Activated CD8-positive, alpha-beta memory T cell treated with anti-CD3 and anti-CD28 coated beads, Interleukin-2, amount 10 ng/mL, durations not matched to agents 7 days and 5 days (primary cell): ENCODE measurements around the gene ALDH16A1. TPM values are rescaled to one million over a fixed set of nuclear protein-coding genes. Genes with fewer than 3 reads are reported as not detected.
"Not testable (repeated sequence)": the region's sequence is repeated elsewhere in the genome, so short reads cannot be mapped to it uniquely, and the experiment has no call there.

Source experiments
- ATAC-seq: fragments of 150-1000 bp; cut with Tn5 transposase; one replicate; pipeline ENCODE4 v1.10.0; 2021; ENCODE audit warnings: moderate library complexity
- CTCF ChIA-PET: fragments of 350-600 bp; sonication (Branson Sonifier 250); formaldehyde crosslinking; loops from one replicate; lab custom pipeline; 2021; ENCODE audit warnings: antibody characterized with exemption; lab: Charles Lee
- DNase-seq: peaks from one replicate; pipeline ENCODE4 v3.0.0-alpha.2; 2020
- H3K27ac Mint-ChIP-seq: one replicate; pipeline ENCODE4 v1.8.0; 2021; ENCODE audit warnings: mild to moderate bottlenecking, mixed read lengths
- H3K27me3 Mint-ChIP-seq: one replicate; pipeline ENCODE4 v1.8.0; 2021; ENCODE audit warnings: mixed read lengths
- H3K36me3 Mint-ChIP-seq: one replicate; pipeline ENCODE4 v1.8.0; 2021; ENCODE audit warnings: mild to moderate bottlenecking, mixed read lengths
- H3K4me1 Mint-ChIP-seq: one replicate; pipeline ENCODE4 v1.8.0; 2021; ENCODE audit warnings: mixed read lengths
- H3K4me3 Mint-ChIP-seq: one replicate; pipeline ENCODE4 v1.8.0; 2021; ENCODE audit warnings: mild to moderate bottlenecking, moderate library complexity, mixed read lengths
- H3K9me3 Mint-ChIP-seq: one replicate; pipeline ENCODE4 v1.8.0; 2022; ENCODE audit warnings: low read depth, mixed read lengths
- total RNA-seq, 2 experiments: library from RNA; stranded (reverse); gene quantifications; one replicate each; pipeline ENCODE4 v1.2.3, GENCODE V29; 2021

Gene ALDH16A1
- total RNA-seq, 2 experiments from 2014 or later: 37.2 to 45.2 TPM

GRCh38 chr19:49462492-49462891 lies 9.5 kb downstream of the ALDH16A1 start:
- H3K4me1 Mint-ChIP-seq: peaks cover 18% of the 10 kb centered on the region
- no peaks in the 10 kb centered on the region for H3K9me3 Mint-ChIP-seq
- no peak overlapping the region for H3K27ac Mint-ChIP-seq
- no peaks in the 10 kb centered on the region for H3K27me3 Mint-ChIP-seq
- DNase-seq: no peak
- H3K4me3 Mint-ChIP-seq: no peak overlapping the region
- CTCF ChIA-PET: no interaction called here
- H3K36me3 Mint-ChIP-seq: peaks cover 14% of the 10 kb centered on the region
- no peak for ATAC-seq

GRCh38 chr19:49463960-49464740 lies 11.1 kb downstream of the ALDH16A1 start:
- peaks cover 14% of the 10 kb centered on the region for H3K4me1 Mint-ChIP-seq
- peak overlapping the region; percentile 29 for H3K27ac Mint-ChIP-seq
- no peaks in the 10 kb centered on the region for H3K9me3 Mint-ChIP-seq
- no peak overlapping the region for H3K4me3 Mint-ChIP-seq
- H3K36me3 Mint-ChIP-seq: peaks cover 15% of the 10 kb centered on the region
- CTCF ChIA-PET: no interaction called here
- no peaks in the 10 kb centered on the region for H3K27me3 Mint-ChIP-seq
- ATAC-seq (no peak), DNase-seq (no peak)

DNA sequence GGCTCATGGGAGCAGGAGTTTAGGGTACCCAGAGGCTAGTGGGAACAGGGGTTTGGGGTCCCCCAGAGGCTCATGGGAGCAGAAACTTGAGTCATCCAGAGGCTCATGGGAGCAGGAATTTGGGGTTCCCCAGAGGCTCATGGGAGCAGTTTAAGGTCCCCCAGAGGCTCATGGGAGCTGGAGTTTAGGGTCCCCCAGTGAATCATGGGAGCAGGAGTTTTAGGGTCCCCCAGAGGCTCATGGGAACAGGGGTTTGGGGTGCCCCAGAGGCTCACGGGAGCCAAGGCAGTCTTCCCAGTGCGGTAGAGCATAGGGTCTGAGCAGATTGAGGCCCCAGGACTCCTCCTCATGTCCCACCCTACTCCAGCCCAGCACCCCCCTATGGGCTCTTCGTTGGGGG lies 12.3 kb downstream of the ALDH16A1 start:
- no peaks in the 10 kb centered on the region for H3K9me3 Mint-ChIP-seq
- peaks cover 11% of the 10 kb centered on the region for H3K36me3 Mint-ChIP-seq
- DNase-seq (no peak), ATAC-seq (no peak)
- no peak overlapping the region for H3K4me3 Mint-ChIP-seq
- CTCF ChIA-PET: interaction anchor here (1.4 kb wide), 1 partner anchor 11 kb away, joined by 3 read pairs; no protein-coding TSS in a partner anchor
- peak overlapping the region; percentile 19 for H3K27ac Mint-ChIP-seq
- H3K4me1 Mint-ChIP-seq: peaks cover 23% of the 10 kb centered on the region
- H3K27me3 Mint-ChIP-seq: no peaks in the 10 kb centered on the region

DNA sequence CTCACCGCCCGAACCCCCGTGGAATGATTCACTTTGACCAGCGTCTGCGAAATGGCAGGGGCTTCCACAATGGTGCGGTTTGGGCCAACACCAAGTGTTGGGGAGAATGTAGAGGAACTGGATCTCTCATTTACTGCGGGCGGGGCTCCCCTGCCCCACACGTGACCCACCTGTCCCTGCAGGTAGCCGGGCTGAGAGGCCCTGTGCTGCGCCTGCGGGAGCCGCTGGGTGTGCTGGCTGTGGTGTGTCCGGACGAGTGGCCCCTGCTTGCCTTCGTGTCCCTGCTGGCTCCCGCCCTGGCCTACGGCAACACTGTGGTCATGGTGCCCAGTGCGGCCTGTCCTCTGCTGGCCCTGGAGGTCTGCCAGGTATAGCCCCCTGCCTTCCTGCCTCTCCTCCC lies 15.2 kb downstream of the ALDH16A1 start:
- Mint-ChIP-seq H3K27ac (peak overlapping the region; percentile 99), H3K4me3 (peak overlapping the region; percentile 69), H3K4me1 (peaks cover 46% of the 10 kb centered on the region), H3K27me3 (no peaks in the 10 kb centered on the region), H3K9me3 (no peaks in the 10 kb centered on the region), H3K36me3 (peaks cover 9% of the 10 kb centered on the region)
- CTCF ChIA-PET: interaction anchor here (7.4 kb wide), 1 partner anchor 14 kb away, joined by 185 read pairs; the partner anchor contains the start of genes ALDH16A1 and PIH1D1
- no peak for DNase-seq
- ATAC-seq: no peak

GRCh38 chr19:49468746-49469447 lies 15.9 kb downstream of the ALDH16A1 start:
- peaks cover 52% of the 10 kb centered on the region for H3K4me1 Mint-ChIP-seq
- peak; percentile 78 for ATAC-seq

GRCh38 chr19:49469828-49470614 lies 17.0 kb downstream of the ALDH16A1 start:
- H3K36me3 Mint-ChIP-seq: peaks cover 4% of the 10 kb centered on the region
- CTCF ChIA-PET: interaction anchor here (0.6 to 7.4 kb wide), 37 partner anchors 16 to 245 kb away, joined by 3 to 185 read pairs (median 5); partner anchors contain the start of genes ALDH16A1, CD37, GFY and KASH5
- peaks cover 51% of the 10 kb centered on the region for H3K4me1 Mint-ChIP-seq
- no peaks in the 10 kb centered on the region for H3K27me3 Mint-ChIP-seq
- peak; percentile 65 for ATAC-seq
- DNase-seq: peak; percentile 97
- no peaks in the 10 kb centered on the region for H3K9me3 Mint-ChIP-seq
- H3K4me3 Mint-ChIP-seq: peak overlapping the region; percentile 55
- peak overlapping the region; percentile 99 for H3K27ac Mint-ChIP-seq

More at GRCh38 chr19:49468746-49469447, 15.9 kb downstream of the ALDH16A1 start:
- peaks cover 9% of the 10 kb centered on the region for H3K36me3 Mint-ChIP-seq
- CTCF ChIA-PET: interaction anchor here (0.7 to 7.4 kb wide), 17 partner anchors 15 to 203 kb away, joined by 3 to 185 read pairs (median 5); partner anchors contain the start of genes ALDH16A1, CD37, KASH5 and PIH1D1
- peak; percentile 98 for DNase-seq
- no peaks in the 10 kb centered on the region for H3K27me3 Mint-ChIP-seq
- H3K9me3 Mint-ChIP-seq: no peaks in the 10 kb centered on the region
- H3K27ac Mint-ChIP-seq: peak overlapping the region; percentile 99
- peak overlapping the region; percentile 69 for H3K4me3 Mint-ChIP-seq

DNA sequence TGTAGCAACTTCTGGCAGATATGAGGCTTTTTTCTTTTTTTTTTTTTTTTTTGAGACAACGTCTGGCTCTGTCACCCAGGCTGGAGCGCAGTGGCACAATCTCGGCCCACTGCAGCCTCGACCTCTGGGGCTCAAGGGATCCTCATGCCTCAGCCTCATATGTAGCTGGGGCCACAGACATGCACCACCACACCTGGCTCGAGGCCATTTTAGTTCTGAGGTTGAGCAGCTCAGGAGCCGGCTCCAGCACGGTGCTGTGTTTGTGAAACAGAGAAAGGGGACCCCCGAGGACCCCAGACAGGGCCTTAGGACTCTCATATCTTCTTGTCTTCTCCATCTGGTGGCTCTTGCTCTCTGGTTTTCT lies 17.6 kb downstream of the ALDH16A1 start:
- Mint-ChIP-seq H3K36me3 (peaks cover 7% of the 10 kb centered on the region), H3K9me3 (no peaks in the 10 kb centered on the region), H3K4me3 (no peak overlapping the region), H3K27ac (peak overlapping the region; percentile 99), H3K4me1 (peaks cover 53% of the 10 kb centered on the region), H3K27me3 (no peaks in the 10 kb centered on the region)
- ATAC-seq (no peak), DNase-seq (peak; percentile 63)
- CTCF ChIA-PET: interaction anchor here (0.7 to 7.4 kb wide), 30 partner anchors 17 to 245 kb away, joined by 3 to 185 read pairs (median 5); partner anchors contain the start of genes ALDH16A1, CD37, GFY and KASH5

GRCh38 chr19:49472936-49473335 lies 19.9 kb downstream of the ALDH16A1 start:
- DNase-seq (no peak), ATAC-seq (no peak)
- H3K9me3 Mint-ChIP-seq: no peaks in the 10 kb centered on the region
- peaks cover 13% of the 10 kb centered on the region for H3K36me3 Mint-ChIP-seq
- CTCF ChIA-PET: interaction anchor here (0.6 to 7.4 kb wide), 27 partner anchors 13 to 247 kb away, joined by 3 to 185 read pairs (median 5); partner anchors contain the start of genes ALDH16A1, PIH1D1, PRMT1 and RPL13A
- H3K27ac Mint-ChIP-seq: peak overlapping the region; percentile 85
- no peaks in the 10 kb centered on the region for H3K27me3 Mint-ChIP-seq
- H3K4me3 Mint-ChIP-seq: peak overlapping the region; percentile 87
- H3K4me1 Mint-ChIP-seq: peaks cover 63% of the 10 kb centered on the region

DNA sequence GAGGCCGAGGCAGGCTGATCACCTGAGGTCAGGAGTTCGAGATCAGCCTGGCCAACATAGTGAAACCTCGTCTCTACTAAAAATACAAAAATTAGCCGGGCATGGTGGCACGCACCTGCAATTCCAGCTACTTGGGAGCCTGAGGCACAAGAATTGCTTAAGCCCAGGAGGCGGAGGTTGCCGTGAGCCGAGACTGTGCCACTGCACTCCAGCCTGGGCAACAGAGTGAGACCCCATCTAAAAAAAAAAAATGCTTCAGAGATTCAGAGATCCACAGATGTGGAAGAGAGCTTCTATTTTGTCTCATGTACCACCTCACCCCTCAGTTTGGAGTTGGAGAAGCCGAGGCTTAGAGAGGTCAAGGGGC lies 20.5 kb downstream of the ALDH16A1 start:
- ATAC-seq, H3K27me3 Mint-ChIP-seq, DNase-seq, H3K9me3 Mint-ChIP-seq: not testable (repeated sequence)
- peaks cover 58% of the 10 kb centered on the region for H3K4me1 Mint-ChIP-seq
- CTCF ChIA-PET: interaction anchor here (0.6 to 7.4 kb wide), 36 partner anchors 10 to 246 kb away, joined by 3 to 185 read pairs (median 5); partner anchors contain the start of genes ALDH16A1, KASH5, PIH1D1 and PRMT1
- peak overlapping the region; percentile 87 for H3K4me3 Mint-ChIP-seq
- H3K27ac Mint-ChIP-seq: peak overlapping the region; percentile 85
- peaks cover 13% of the 10 kb centered on the region for H3K36me3 Mint-ChIP-seq

- H3K27ac Mint-ChIP-seq: peak within 1 kb of the TSS; percentile 85
- peaks cover 54% of the 10 kb centered on the region for H3K4me1 Mint-ChIP-seq
- CTCF ChIA-PET: interaction anchor here (0.6 to 7.4 kb wide), 35 partner anchors 10 to 246 kb away, joined by 3 to 185 read pairs (median 5); partner anchors contain the start of genes ALDH16A1, KASH5, PIH1D1 and PRMT1
- H3K27me3 Mint-ChIP-seq: no peaks in the 10 kb centered on the region
- H3K36me3 Mint-ChIP-seq: peaks cover 16% of the 10 kb centered on the region
- DNase-seq (peak; percentile 96), ATAC-seq (peak; percentile 73)
- H3K9me3 Mint-ChIP-seq: no peaks in the 10 kb centered on the region
- peak within 1 kb of the TSS; percentile 87 for H3K4me3 Mint-ChIP-seq
Observed at GRCh38 chr19:49473868-49474541, 21.0 kb downstream of the ALDH16A1 start, which contains the start of gene FLT3LG. FLT3LG (plus strand) TSS chr19:49474215; CDS start chr19:49474640, 425 bp downstream.

- Mint-ChIP-seq H3K36me3 (peaks cover 14% of the 10 kb centered on the region), H3K27me3 (no peaks in the 10 kb centered on the region), H3K4me1 (peaks cover 51% of the 10 kb centered on the region), H3K9me3 (no peaks in the 10 kb centered on the region), H3K4me3 (peak overlapping the region; percentile 87), H3K27ac (peak overlapping the region; percentile 85)
- DNase-seq (no peak), ATAC-seq (no peak)
- CTCF ChIA-PET: interaction anchor here (0.6 to 5.9 kb wide), 10 partner anchors 14 to 229 kb away, joined by 3 to 87 read pairs (median 9); partner anchors contain the start of genes PIH1D1, PRMT1 and RPL13A
Observed at GRCh38 chr19:49474542-49474924, 21.5 kb downstream of the ALDH16A1 start.
